ENCODE data around the gene IFNAR2.

The IFNAR2 gene

DNA sequence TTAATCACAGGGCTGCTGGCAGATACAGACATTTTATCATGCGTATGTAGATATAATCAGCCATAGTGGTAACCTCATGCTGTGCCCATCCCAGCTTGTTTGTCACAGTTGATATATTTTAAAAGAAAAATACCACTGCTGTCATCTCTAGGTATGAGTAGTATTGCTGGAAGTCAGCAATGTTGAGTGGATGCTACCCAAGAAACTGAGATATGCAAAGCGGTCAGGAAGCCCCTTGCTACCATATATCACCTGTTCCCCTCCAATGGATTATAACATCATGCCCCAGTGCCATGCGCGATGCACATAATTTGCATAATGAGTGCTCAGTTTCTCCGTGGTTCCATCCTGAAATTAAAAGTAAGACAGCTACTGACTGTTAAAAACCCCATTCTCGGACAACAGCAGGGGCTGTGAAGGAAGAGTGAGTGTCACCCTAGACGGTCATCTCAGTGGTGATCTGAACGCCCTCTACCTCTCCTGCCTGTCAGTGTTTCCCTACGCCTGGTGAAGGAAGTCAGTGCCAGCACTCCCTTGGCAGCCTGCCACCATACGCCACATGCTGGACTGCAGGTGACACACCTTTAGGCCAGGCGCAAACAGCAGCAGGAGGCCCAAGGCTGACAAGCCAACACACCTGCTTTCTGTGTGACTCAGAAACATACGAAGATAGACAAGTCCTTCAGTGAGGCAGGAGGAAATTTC, 39.2 kb downstream of the IFNAR2 start:
- no peak for DNase-seq (ENCODE audit: low read depth)

- DNase-seq (ENCODE audit: low read depth): no peak
These were observed 41.2 kb downstream of the IFNAR2 start for GRCh38 chr21:33270986-33271385.

- no peak for DNase-seq (ENCODE audit: low read depth)
These were observed 43.3 kb downstream of the IFNAR2 start for GRCh38 chr21:33273044-33273443.

DNA sequence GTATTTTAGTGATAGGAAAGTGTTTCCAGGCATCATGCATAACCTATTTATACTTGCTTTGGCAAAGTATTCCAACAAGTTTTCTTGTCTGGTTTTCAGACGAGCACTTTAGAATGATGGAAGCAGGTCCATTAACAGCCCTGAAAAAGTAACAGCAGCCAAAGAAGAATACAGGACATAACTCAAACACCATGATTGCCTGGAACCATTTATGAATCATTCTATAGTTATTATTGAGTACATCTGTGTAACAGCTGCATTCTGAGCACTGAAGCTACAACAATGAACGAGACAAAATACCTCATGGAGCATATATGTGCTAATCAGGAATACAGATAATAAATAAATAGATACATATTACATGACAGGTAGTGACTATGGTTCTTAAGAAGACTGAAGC, 49.0 kb downstream of the IFNAR2 start:
- DNase-seq (ENCODE audit: low read depth): no peak

- DNase-seq (ENCODE audit: low read depth): no peak
These were observed 49.6 kb downstream of the IFNAR2 start for GRCh38 chr21:33279330-33279820.
